NCI-H187 (cell line): ENCODE results near the gene TNFRSF1B.
A peak's percentile ranks its signal among the peaks of the same experiment; 100 is the strongest.

Experiments used
- DNase-seq, 2 experiments: peaks; one replicate each; lab custom pipeline; 2025; lab: John Stamatoyannopoulos, UW

The TNFRSF1B gene

DNA sequence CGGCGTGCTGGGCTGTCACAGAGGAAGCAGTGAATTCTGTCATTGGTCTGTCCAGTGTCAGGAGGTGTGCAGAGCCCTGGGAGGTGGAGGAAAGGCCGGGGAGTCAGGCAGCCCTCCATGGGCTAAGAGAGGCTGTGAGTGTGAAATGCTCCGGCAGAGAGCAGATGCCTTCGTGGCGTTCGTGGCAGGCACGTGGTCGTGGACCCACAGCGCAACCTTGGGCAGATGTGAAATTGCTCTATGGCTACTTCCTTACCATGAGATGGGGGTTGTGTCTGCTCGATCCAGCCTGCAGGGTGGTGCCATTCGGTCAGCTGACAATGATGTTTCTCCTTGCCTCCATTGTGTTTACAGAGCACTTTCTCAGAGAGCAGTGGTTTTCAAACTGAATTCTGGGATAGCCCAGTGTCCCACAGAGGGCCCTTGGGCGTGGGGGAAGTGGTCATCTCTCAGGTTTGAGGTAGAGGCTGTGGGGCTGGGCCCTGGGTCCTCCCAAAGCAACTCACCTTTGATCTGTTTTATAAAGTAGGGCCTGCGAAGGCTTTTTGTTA, 27.9 kb downstream of the TNFRSF1B start:
- DNase-seq = no peak

DNA sequence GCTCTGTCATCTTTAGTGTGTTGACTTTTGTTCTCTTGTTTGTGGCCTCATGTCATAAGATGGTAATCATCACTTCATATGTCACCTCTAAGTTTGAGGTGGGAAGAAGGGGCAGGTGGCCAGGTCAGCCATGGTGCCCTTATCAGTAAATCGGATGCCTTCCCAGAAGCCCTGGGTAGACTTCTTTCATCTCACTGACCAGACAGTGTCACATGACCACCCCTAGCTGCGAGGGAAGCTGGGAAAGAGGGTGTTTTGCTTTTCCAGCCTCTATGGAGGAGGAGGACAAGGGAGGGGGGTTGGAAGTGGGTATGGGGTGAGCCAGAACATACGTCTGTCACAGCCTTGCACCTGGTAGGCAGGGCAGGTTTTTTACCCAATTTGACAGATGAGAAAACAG, 28.6 kb downstream of the TNFRSF1B start:
- DNase-seq = no peak

DNA sequence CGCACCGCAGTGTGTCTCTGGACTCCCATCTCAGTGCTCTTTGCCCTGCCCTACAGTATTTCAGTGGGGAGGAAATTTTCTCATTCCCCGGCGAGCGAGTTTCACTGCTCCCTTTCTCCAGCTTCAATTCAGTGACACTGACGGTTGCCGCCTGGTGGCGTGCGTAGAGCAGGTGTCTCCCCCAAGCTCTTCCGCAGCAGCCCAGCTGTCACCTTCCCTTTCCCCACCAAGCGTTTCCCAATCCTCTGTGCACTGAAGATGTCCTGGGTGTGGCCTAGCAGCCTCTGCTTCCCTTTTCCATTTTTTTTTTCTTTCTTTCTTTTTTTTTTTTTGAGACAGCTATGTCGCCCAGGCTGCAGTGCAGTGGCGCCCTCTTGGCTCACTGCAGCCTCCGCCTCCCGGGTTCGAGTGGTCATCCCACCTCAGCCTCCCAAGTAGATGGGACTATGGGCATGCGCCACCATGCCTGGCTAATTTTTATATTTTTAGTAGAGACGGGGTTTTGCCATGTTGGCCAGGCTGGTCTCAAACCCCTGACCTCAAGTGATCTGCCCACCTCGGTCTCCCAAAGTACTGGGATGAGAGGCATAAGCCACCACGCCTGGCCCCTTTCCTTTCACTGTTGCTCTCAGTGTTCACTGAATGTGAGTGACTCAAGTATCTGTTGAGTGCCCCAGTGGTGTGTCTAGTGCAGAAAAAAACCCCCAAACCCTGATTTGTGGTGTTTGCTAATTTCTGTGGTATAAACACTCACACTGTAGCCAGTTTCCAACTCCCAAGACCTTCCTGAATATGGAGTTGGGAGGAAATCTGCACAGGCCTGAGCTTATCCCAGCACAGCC, 30.1 kb downstream of the TNFRSF1B start:
- no peak for DNase-seq

DNA sequence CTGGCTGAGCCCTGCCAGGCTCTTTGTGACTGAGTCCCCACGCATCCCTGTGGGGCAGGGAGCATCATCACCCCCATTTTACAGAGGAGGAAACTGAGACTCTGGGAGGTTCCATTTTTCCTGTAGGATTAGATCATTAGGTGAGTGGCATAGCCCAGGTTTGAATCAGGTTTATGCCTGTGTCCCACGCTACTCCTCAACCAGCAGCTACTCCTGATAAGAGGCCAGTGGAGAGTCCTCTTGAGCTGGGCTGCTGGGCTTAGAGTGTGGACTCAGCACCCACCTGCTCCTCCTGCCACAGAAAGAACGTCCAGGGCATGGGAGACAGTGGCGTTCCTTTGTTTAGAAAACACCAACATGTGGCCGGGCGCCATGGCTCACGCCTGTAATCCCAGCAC, 30.7 kb downstream of the TNFRSF1B start:
- DNase-seq = no peak

DNA sequence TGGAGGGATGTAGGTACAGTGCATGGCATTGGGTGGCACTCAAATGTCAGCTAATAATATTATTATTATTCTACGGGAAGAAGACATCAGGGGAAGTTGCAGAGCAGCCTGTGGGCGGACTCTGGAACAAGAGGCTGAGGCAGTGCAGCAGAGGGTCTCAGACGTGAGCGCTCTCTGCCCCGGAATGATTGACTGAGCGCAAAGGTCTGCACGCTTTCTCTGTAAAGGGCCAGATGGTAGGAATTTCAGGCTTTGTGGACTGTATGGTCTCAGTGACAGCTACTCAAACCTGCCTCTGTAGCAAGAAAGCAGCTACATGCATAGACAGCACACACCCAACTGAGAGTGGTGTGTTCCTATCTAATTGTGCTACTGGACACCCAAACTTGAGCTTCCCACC, 33.4 kb downstream of the TNFRSF1B start:
- DNase-seq = no peak

DNA sequence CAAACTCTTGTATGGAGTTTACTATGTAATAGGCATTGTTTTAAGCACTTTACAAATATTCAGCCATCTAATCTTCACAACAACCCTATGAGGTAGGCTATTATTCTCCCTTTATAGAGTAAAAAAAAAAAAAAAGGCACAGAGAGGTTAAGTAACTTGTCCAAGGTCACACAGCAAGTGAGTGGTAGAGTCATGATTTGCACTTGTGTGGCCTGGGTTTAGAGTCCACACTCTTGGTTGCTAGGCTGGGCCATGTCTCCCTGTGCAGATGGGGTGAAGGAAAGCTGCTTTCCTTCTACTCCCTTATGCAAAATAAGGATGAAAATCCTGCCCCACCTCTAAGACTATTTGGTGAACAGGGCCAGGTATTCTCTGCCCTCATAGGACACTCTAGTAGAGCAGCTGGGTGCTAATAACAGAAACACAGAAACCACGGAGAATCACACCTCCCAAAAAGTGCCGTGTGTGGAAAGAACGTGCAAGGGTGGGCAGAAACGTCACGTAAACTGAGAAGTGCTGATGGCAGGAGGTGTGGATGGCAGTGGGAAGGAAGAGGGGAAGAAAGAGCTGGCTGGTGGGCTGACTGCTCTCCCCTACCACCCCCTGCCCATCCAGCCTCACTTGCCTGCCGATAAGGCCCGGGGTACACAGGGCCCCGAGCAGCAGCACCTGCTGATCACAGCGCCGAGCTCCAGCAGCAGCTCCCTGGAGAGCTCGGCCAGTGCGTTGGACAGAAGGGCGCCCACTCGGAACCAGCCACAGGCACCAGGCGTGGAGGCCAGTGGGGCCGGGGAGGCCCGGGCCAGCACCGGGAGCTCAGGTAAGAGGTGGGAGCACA, 34.8 kb downstream of the TNFRSF1B start:
- no peak for DNase-seq

DNA sequence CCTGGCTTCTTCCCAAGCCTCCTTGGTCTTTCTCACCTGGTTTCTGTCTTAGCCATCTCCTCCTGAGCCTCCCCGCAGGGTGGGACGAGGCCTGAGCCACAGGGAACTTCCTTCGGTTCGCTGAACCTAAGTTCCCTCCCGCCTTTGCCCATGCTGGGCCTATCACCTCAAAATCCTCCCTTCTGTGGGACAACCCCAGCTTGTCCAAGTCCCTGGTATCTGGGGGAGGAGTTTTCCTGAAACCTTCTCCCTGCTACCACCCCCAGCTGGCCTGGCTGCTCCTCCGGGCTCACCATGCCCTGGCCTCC, 35.4 kb downstream of the TNFRSF1B start:
- DNase-seq = no peak

DNA sequence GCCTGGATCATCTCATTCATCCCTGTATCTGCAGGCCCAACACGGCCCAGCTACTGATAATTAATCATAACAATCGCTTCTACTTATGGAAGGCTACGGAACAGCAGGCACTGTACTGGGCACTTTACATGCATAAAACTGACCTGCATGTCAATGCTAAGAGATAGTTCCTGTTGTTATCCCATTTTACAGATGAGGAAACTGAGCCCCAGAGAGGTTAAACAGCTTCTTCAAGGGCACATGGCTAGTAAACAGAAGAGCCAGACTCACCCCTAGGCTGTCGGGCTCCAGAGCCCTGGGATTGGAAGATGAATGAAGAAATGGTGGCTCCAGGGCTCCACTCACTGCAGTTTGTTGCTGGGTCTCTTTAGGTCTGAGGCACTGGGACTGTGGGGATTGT, 35.8 kb downstream of the TNFRSF1B start:
- DNase-seq = no peak

DNA sequence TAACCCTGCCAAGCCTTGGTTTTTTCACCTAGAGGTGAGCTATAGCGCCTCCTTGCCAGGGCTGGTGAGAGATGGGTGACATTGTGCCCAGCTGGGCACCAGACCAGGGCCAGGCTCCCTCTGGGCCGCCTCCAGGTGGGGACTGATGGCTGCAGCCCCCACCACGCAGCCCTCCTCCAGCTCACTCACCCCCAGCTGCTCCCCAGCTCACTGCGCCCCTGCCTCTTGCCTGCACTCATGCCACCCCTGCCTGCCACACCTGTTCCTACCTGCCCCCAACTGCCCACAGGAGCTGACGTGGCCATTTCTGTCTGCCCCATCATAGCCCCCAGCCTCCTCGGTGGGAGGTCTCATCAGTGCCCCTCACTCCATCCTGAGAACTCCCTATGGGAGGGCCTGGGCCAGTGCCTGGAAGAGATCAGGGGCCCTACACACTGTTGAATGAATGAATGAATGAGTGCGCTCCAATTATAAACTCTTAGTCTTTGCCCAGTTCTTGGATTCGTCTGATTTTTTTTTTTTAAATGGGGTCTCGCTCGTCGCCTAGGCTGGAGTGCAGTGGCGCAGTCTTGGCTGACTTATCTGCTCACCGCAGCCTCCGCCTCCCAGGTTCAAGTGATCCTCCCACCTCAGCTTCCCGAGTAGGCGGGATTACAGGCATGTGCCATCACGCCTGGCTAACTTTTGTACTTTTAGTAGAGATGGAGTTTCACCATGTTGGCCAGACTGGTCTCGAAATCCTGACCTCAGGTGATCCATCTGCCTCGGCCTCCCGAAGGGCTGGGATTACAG, 36.6 kb downstream of the TNFRSF1B start:
- no peak for DNase-seq

DNA sequence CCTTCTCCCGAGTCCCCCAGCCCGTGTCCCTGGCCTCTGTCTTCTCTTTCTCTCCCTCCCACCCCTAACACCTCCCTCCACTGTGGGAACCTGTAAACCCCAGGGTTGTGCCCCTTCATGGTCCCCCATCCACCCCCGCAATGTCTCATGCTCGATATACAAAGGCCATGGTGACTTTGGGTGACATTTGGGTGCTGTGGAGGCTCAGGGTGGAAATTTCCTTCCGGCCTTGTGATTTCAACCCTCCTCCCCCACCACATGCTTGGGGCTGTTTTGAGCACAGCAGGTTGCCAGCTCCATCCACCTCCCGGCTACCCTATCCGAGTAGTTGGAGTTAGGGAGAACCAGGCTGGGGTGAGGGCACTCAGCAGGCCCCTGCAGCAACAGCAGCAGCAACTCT, 37.3 kb downstream of the TNFRSF1B start:
- no peak for DNase-seq

DNA sequence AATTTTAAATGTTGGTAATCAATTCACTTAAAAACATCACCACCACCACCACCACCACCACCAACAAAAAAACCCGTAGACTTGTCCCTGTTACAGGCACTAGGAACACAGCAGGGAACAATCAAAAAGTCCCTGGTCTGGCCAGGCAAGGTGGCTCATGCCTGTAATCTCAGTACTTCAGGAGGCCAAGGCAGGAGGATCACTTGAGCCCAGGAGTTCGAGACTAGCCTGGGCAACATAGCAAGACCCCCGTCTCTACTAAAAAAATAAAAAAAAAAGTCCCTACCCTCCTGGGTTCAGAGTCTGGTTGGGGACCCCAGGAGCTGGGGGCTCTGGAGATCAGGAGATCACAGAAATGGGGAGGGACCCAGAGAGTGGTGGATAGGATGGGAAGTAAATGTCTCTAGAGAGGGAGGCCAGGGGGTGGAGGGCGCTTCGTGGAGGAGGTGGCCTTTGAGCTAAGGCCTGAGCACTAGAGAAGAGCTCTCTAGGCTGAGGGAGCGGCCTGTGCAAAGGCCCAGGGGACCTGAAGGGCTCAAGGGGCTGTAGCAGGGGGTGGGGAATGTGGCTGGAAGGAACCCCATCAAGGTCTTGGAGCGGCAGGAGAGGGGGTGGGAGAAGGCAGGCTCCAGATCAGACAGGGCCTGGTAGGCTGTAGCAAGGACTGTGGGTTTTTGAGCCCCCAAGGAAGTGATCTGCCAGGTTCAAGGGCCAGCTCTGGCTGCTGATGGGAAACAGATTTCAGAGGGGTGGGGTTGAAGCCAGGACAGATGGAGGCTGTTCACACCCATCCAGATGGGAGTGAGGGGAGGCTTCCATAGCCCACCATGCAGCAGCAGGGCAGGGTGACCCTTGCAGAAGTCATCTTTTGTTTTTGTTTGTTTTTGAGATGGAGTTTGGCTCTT, 38.2 kb downstream of the TNFRSF1B start:
- no peak for DNase-seq

DNA sequence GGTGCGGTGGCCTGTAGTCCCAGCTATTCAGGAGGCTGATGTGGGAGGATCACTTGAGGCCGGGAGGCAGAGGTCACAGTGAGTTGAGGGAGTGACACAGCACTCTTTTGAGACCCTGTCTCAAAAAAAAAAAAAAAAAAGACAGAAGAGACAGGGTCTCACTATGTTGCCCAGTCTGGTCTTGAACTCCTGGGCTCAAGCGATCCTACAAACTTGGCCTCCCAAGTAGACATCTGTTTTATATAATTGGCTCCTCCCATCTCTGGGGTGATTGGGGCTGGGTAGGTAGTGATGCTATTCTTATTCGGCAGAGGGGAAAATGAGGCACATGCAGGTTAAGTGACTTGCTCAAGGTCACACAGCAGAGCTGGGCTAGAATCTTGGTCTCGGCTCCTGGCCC, 39.4 kb downstream of the TNFRSF1B start:
- DNase-seq = no peak

DNA sequence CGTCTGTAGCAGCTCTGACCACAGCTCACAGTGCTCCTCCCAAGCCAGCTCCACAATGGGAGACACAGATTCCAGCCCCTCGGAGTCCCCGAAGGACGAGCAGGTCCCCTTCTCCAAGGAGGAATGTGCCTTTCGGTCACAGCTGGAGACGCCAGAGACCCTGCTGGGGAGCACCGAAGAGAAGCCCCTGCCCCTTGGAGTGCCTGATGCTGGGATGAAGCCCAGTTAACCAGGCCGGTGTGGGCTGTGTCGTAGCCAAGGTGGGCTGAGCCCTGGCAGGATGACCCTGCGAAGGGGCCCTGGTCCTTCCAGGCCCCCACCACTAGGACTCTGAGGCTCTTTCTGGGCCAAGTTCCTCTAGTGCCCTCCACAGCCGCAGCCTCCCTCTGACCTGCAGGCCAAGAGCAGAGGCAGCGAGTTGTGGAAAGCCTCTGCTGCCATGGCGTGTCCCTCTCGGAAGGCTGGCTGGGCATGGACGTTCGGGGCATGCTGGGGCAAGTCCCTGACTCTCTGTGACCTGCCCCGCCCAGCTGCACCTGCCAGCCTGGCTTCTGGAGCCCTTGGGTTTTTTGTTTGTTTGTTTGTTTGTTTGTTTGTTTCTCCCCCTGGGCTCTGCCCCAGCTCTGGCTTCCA, 40.1 kb downstream of the TNFRSF1B start:
- no peak for DNase-seq

DNA sequence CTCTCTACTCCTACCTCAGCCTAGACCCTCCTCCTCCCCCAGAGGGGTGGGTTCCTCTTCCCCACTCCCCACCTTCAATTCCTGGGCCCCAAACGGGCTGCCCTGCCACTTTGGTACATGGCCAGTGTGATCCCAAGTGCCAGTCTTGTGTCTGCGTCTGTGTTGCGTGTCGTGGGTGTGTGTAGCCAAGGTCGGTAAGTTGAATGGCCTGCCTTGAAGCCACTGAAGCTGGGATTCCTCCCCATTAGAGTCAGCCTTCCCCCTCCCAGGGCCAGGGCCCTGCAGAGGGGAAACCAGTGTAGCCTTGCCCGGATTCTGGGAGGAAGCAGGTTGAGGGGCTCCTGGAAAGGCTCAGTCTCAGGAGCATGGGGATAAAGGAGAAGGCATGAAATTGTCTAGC, 41.5 kb downstream of the TNFRSF1B start:
- no peak for DNase-seq

DNA sequence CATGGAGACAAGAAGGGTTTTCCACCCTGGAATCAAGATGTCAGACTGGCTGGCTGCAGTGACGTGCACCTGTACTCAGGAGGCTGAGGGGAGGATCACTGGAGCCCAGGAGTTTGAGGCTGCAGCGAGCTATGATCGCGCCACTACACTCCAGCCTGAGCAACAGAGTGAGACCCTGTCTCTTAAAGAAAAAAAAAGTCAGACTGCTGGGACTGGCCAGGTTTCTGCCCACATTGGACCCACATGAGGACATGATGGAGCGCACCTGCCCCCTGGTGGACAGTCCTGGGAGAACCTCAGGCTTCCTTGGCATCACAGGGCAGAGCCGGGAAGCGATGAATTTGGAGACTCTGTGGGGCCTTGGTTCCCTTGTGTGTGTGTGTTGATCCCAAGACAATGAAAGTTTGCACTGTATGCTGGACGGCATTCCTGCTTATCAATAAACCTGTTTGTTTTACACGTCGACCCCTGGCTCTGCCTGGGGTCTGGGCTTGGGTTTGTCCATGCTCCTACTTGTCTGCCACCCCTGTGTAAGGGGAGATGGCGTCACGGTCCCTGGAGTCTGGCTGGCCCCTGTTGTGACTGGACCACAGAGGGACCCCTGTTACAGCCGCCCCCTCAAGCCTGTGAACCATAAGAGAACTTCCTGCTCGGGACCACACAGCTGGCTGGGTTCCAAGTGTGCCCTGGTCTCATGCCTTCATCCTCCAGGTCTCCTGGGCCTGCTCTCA, 42.1 kb downstream of the TNFRSF1B start:
- DNase-seq = peak; percentile 53 to 56

DNA sequence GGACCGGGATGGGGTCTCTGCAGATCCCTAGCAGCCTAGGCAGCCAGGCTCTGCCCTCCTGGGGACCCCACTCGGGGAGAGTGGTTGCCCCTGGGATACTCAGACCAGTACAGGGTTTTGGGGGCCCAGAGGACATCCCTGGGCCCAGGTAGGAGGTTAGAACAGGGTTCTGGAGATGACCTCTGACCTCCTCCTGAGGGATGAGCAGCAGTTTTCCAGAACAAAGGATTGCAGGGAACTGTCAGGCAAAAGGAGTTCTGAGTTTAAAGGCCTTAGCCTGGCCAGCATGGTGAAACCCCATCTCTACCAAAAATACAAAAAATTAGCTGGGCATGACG, 42.7 kb downstream of the TNFRSF1B start:
- no peak for DNase-seq

DNA sequence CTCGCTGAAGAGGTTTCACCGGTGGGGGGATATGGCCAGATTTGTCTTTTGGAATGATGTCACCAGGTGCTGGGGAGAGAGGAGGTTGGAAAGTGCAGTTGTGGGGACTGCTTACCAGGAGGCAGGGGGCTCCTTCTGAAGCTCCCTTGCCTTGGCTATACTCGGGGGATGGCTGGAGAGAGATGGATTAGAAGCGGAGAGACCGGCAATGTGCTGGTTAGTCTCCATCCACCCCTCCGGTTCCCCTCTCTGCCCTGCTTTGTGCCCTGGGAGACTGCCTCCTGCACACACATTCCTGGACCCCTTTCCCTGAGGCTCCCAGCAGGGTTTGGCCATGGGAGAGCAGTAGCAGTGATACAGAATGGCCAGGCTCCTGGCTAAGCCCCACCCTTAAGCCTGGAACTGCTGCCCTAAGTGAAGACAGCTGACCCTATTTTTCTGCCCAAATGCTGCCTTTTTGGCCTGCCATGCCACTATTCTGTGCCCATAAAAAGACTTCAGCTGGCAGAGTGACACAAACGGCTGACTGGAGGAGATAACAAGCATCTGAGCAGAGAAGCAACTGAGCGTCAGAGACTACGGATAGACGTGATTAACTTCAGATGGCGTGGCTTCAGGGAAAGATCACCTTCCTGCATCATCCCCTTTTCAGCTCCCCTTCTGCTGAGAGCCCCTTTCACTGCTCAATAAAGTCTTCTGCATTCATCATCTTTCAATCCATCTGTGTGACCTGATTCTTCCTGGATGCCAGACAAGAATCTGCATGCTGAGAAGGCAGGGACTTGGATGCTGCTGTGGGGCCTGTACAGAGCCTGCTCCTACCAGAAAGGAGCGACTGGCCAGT, 48.5 kb downstream of the TNFRSF1B start:
- DNase-seq = no peak

DNA sequence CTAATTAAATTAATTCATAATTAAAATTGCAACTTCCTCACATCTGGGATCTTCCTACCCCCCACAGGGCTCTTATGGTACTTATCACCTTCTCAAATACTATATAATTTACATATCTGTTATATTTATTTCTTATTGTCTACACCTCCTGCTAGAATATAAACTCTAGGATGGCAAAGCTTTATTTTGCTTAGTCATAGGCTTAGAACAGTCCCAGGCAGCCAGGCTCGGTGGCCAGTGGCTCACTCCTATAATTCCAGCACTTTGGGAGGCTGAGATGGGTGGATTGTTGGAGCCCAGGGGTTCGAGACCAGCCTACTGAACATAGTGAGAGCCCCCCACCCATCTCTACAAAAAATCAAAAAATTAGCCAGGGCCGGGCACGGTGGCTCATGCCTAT, 53.0 kb downstream of the TNFRSF1B start:
- DNase-seq = no peak

DNA sequence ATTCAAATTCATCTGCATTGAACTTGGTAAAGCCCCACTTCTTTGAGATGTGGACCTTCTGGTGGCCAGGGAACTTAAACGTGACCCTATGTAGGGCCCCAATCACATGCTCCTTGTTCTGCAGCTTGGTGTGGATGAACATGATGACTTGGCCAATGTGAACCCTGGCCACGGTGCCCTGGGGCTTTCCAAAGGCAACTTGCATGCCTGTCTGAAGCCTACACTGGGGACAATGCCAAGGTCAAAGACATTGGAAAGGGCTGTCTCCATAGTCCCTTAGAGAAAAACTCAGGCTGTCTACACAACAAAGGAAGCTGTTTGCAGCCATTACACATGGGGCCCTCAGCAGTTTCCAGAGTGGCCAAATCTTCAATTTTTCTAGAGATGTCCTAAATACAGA, 54.1 kb downstream of the TNFRSF1B start:
- no peak for DNase-seq
